GM10847 (cell line): Measurements from ENCODE around the gene NKX2-1.

Experiments used
- POLR2A ChIP-seq: IDR thresholded peaks from 2 replicates; pipeline ENCODE4 v1.6.1; 2011; ENCODE audit not compliant: insufficient read length; ENCODE audit errors: extremely low read depth

Gene NKX2-1

GRCh38 chr14:36521598-36522345, 1.7 kb upstream of the NKX2-1 start:
- no peak for TF ChIP-seq POLR2A

DNA sequence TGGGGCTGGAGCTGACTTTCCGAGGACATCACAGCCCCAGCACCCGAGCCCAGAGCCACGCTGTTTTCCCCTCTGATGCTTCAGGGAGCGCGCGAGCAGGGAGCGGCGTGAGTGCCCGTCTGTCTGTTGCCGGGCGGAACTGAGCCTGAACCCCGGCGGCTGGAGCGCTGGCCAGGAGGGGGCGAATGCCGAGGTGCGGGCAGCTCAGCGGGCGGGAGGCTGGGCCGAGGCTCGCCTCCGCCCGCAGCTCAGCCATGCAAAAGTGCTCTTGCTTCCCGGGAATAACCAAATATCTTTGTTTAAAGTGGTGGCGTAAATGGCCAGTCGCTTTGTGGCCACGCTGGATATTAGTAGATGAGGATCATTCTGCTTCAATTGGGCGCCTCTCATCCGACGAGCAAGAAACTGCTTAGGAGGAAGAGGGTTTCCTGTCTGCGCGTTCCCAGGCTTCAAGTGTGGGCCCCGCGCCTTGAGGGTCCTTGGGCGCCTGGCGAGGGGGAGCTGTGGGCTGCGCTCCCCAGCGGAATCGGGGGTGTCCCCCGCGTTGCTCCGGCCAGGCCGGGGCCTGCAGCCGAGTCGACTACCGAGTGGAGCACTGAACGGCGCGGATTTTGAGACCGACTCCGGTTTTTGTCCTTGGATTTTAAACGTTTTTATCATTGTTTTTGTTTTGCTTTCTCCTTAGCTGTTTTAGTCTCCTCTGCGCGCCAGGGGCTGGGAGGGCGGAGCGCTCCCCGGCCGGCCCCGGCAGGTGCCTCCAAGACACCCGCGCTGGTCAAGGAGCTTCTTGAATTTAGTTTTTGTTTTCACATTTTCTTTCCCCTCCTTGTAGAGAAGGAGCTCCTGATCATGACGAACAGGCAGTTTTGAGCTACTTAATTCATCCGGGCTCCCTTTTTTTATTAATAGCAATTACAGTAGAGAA, 831 bp upstream of the NKX2-1 start:
- no peak for TF ChIP-seq POLR2A

- TF ChIP-seq POLR2A = no peak
These were observed 1.2 kb downstream of the NKX2-1 start for GRCh38 chr14:36518586-36519430.

DNA sequence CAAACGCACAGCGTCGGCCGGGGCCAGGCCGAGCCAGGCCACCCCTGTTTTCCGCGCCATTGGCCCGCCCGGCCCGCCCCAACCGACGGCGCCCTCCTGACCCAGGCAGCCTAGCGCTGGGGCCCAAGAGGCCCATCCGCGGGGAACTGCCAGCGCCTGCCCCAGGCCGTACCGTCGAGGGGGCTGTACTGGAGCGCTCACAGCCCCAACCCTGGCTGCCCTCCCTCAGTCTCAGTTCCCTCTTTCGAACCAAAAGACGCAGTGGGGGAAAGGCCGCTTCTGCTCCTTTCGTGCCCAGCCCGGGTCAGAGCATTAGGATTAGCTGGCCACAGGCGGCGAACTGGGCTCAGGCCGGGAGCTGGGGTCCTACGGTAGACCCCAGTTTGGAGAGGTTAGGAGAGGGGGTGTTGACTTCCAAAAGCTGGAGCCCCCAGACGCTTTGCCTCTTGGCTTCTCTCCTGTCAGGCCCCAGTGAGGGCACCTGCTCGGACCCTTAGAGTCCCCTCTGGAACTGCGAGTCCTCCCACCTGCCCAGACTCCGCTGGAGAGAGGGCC, 1.9 kb downstream of the NKX2-1 start:
- TF ChIP-seq POLR2A = no peak

DNA sequence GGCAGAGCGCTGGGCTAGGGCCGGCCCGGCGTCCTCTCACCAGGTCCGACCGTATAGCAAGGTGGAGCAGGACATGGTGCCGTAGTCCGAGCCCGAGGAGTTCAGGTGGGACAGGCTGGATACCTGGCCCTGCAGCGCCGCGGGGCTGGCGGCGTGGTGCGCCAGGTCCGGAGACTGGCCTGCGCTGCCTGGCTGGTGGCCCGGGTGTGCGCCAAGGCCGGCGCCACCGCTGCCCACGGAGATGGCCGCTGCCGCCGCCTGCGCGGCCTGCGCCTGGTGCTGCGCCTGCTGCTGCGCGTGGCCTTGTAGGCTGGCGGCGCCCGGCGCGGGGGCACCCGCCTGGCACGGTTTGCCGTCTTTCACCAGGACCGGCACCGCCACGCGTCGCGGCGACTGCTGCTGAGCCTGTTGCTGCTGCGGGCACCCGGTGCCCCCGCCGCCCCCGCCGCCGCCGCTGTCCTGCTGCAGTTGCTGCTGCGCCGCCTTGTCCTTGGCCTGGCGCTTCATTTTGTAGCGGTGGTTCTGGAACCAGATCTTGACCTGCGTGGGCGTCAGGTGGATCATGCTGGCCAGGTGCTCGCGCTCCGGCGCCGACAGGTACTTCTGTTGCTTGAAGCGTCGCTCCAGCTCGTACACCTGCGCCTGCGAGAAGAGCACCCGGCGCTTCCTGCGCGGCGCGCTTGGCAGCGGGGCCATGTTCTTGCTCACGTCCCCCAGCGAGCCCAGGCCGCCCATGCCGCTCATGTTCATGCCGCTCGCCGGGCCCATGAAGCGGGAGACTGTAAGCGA, 2.6 kb downstream of the NKX2-1 start:
- TF ChIP-seq POLR2A = no peak

DNA sequence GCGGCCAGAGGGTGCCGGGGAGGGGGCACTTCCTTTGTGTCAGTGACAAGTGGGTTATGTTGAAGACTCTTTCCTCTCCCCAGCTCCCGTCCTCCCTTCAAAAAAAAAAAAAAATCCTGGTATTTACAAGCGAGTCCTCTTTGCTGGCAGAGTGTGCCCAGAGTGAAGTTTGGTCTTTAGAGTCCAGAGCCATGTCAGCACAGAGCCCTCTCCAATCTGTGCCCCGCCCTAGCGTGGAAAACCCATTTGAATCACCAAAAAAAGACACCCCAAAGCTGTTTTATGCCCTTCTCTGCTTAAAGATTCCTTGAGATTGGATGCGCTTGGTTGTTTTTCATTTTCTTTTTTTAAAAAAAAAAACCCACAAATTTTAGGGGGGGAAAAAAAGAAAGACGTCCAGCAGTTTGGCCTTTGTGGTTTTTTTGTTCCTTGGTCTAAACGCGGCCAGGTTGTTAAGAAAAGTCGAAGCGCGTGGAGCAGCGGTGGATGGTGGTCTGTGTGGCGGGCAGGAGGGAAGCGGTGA, 3.3 kb downstream of the NKX2-1 start:
- TF ChIP-seq POLR2A = no peak

DNA sequence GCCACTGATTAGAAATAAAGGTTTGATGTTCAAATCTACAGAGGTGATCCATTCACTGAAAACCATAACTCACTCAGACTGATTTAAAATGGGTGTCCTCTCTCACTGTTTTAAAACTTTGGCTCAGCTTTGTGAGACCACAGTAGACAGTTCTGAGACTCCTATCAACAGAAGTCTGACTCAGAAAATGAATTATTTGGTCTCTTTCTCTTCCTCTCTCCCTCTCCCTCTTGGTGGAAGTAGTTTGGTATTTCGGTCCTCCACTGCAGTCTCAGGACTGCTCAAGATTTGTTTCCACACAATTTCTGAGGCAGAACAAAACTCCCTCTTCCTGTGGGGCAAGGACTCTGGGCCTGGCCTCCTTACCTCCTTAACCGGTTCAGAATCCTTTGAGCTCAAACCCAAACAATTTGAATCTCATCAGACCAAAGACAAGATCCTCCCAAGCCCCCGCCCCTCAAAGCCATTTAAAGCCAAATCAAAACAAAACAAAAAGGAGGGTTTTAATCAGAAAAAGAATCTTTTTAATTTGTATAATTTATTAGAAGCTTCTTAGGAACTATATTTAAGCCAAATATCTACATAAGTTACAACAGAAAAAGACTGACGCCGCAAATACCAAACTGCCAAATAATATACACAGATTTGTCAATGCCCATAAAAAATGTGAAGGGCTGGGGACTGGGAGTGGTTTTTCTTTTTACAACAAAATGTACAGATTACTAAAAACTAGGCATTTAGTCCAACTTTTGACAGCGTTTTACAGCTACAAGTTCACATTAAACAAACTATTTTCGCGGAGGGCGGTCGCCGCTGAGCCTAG, 3.9 kb downstream of the NKX2-1 start:
- no peak for TF ChIP-seq POLR2A

DNA sequence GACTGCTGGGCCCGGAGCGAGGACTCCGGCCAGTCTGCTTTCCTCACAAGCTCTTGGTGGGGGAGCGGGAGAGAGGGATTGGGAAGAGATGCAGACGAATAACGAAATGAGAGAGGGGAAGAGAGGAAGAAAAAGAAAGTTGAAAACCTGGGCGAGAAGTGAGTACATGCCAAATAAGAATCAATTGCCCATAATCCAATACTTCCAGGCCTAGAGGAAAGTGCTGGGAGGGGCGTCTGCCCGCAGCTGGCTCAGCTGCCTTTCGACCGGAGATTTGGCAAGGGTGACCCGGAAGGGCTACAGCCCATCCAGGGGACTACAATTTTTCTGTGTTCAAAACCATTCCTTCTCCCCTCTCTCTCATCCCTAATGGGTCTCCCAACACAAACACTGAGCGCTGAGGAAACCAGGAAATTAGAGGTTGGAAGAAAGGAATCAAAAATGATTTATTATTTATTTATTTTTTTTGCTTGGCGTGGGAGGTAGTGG, 4.9 kb downstream of the NKX2-1 start:
- no peak for TF ChIP-seq POLR2A

GRCh38 chr14:36514278-36515104, 5.5 kb downstream of the NKX2-1 start:
- TF ChIP-seq POLR2A = no peak

- TF ChIP-seq POLR2A = no peak
These were observed 6.4 kb downstream of the NKX2-1 start for GRCh38 chr14:36513451-36514277.

DNA sequence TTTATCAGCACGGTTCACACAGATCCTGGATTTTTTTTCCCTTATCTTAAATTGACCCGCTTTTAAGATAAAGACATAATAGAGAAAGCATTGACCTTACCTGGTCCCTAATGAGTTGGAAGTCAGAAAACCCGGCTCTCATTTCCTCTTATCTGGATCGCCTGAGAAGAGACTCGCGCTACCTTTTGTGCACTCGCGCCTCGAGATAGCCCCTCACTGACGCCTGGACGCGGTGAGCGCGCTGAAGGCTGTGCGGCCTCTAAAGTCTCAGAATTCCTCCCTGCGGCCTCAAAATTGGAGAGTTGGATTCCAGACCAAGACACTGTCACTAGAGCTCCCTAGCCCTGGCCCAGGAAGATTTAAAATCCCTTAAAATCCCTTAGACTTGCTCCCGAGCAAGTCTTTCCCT, 7.0 kb downstream of the NKX2-1 start:
- no peak for TF ChIP-seq POLR2A
